GM18508 (cell line): ENCODE measurements around the gene POMT2.

Source experiments
- ATAC-seq: cut with Tn5 transposase; IDR thresholded peaks from one replicate; pipeline ENCODE4 v1.9.1; 2021; ENCODE audit warnings: moderate number of reproducible peaks; ENCODE audit not compliant: insufficient read depth, unreplicated experiment

POMT2 gene

GRCh38 chr14:77271113-77271710, 49.5 kb downstream of the POMT2 start, which contains the start of gene NGB:
Gene NGB, minus strand, starts transcription at chr14:77271206. Its CDS starts 269 bp downstream, at chr14:77270937.
- no peak for ATAC-seq

DNA sequence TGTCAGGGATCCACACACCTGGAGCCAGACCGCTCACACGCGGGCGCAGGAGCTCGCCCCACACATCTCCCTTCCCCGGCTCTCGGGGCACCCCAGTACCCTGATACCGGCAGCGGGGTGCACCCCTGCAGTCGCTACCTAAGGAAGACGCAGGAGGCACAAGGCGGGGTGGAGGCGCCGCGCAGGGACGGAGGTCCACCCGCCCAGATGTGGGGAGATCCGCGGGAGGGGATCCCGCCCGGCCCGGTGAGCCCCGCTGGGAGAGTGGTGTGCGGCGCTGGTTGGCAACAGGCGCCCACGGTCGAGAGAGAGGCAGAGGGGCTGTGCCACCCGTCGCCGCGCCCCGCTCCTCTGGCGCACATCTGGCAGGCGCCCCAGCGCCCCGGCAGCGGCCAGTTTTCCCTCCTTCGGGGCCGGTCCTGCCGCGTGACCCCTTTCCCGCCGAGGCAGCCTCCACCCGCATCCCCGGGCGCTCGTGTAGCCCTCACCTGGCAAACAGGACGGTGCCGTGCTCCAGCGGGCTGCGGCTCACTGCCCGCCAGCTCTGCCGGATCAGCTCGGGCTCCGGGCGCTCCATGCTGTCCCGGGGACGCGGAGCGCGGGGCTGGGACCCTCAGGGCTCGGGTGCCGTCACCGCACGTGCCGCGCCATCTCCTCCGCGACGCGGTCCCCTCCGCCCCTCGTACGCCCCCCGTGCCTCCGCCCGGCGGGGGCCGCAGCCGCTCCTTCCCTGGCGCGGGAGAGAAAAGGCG, 50.1 kb downstream of the POMT2 start:
- ATAC-seq: no peak

DNA sequence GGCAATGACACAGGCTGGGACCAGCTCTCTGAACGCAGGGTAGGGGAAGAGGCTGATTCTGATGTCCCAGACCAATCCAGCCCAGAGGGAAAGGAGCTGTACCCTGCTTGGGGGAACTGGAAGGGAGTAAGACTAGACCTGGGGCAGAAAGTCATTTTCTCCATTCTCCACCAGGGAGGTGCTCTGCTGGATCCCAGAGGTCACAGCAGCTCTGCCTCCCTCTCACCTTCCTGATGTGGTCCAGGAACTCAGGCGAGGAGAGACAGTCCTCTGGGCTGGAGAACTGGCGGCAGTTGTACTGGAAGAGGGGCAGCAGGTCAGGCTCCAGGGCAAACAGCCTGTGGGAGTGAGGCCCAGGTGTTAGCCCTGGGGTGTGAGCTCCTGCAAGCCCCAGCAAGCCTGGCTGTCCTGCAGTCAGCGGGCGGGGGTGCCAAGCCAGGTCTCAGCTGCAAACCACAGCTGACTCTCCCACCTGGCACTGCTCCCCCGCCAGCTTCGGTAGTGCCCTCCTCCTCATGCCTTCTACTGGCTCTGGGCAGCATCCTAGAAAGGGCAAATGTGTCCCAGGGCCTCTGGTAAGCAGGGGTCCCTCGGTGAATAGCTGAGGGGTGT, 51.6 kb downstream of the POMT2 start:
- ATAC-seq: no peak

DNA sequence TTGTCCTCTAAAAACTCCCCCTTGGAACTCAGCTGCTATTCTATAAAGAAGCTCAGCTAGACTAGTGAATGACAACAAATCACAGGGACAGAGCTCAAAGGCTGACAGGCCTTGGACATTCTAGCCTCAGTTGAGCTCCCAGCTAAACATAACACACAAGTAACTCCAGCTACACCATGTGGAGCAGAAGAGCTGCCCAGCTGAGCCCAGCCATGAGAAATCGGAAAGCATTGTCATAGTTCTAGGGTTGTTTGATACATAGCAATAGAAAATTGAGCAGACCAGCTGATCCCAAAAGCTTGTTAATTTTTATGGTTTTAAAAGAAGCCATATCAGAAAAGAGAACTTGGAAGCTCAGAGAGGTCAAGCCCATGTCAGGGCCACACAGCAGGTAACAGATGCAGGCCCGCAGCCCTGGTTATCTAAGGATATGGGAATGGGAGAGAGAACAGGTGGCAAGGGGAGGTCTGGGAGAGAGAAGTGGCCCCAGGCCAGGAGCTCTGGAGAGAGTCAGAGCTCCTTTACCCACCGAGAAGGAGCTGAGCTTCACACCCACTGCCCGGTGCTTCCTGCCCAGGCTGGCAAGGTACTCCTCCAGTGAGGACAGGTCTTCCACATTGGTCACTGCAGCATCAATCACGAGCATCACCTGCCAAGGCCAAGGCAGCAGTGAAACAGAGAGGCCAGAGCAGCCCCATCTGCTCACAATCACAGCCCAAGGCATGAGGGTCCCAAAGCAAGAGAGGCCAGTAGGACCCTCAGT, 52.6 kb downstream of the POMT2 start:
- no peak for ATAC-seq

DNA sequence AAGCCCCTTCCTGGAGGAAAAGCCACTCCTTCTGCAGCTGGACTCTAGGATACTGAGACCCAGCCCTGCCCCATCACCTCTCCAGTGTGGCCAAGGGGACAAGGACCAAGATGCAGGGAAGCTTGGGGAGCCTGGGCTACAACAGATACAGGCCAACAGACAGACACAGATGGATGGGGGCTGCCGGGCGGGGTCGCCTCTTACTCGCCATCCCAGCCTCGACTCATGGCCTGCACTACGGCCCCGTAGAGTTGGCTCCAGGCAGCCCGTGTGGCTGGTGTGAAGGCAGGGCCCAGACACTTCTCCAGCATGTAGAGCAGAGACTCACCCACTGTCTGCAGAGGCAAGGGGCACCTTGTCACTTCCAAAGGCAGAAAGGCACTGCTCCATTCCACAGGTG, 54.3 kb downstream of the POMT2 start:
- ATAC-seq: no peak

DNA sequence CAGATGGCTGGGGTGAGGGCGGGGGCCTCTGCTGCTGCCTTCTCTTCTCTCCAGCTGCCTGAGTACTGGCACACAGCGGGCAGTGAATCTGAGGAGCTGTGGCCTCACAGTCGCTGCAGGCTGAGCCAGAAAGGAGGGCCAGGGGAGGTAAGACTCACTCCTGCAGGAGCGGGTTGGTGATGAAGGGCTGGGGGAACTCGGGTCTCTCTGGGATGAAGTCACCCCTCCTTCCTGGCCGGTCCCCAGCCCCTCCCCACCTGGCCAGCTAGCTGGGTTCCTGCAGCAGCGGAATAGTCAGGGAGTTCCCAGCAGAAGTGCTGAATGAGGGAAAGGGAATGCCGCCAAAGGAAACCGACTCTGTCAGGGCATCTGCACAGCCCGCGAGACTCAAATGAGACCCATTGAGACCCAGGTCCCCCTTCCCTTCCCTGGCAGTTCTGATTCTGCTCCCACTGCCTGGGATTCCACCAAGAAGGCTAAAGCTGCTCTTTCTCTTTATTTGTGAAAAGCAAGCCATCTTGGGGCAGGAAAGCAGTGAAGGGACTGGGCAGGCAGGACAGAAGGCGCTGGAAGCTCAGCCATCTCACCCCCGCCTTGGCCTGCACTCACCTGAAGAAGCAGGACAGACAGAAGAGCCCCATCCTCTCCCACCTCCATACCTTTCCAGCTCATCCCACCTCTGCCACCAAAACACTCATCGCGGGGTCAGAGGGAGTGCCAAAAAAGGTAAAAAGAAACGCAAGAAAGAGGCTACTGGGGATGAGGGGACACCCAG, 54.9 kb downstream of the POMT2 start:
- ATAC-seq: no peak

GRCh38 chr14:77265187-77265515, 55.5 kb downstream of the POMT2 start:
- no peak for ATAC-seq

DNA sequence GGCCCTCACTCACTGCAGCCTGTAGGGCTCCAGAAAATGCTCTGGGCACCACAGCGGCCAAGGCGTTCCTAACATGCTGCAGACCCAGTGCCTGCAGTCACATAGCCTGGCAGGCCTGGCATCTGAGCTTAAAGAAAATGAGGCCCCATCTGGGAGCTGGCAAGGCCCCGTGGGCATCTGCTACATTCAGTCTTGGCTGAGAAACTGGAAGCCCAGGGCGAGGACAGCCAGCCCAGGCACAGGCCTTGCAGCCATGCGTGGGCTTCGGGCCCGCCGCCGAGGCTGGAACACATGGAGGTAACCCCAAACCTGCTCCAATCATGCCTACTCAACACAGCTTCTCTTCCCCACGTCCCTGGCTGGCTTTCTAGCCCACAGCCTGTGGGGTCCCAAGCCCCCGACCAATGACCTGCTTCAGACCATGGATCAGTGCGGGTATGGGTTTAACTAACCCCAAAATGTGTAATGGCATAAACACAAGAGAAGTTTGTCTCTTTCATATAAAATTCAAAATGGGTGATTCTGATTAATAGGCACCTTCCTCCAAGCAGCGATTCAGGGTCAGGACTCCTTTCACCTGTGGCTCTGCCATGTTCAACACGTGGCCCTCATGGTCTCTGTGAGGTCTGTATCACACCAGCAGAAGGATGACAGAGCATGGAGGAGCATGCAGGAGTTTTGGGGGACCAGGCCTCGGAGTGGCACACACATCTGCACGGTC, 56.1 kb downstream of the POMT2 start:
- no peak for ATAC-seq

- ATAC-seq: no peak
Measured at GRCh38 chr14:77260631-77261030, 60.1 kb downstream of the POMT2 start.

GRCh38 chr14:77260199-77260598, 60.5 kb downstream of the POMT2 start:
- no peak for ATAC-seq

- no peak for ATAC-seq
Measured at GRCh38 chr14:77259025-77259715, 61.5 kb downstream of the POMT2 start.

GRCh38 chr14:77258566-77258965, 62.1 kb downstream of the POMT2 start:
- ATAC-seq: no peak

DNA sequence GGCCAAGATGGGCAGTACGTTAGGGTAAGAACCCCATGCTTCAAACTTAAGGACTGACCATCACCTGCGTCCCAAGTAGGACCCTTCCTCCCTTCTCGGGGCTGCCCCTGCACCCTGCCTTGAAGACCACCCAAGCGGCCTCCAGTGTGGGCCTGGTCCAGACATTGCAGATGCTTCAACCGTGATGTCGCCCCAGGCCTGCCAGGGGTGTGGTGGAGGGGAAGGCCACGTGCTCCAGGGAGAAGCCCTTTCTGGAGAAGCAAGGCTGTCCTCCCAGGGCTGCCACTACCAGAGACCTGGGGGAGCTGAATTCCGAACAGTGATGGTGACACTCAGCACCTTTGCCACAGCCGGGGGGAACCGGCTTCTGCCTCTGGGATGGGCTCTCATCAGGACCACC, 63.0 kb downstream of the POMT2 start:
- no peak for ATAC-seq

DNA sequence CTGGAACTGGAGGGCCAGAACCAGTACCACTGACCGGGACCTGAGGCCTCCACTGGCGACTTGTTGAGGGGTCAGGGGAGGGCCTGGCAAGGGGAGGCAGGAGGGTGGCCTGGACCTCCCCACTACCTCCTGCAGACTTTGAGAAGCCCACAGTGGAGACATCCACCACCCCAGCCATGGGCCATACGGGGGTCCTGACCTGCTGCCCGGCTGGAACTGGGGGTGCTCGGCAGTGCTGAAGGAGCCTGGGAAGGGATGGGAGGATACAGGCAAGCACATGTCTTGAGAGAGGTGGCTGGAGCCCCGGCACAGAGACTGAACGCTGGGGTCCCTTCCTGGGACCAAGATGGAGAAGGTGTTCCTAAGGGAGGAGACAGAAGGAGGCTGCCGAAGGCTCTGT, 64.0 kb downstream of the POMT2 start:
- no peak for ATAC-seq

- ATAC-seq: no peak
Measured at GRCh38 chr14:77253333-77254190, 67.1 kb downstream of the POMT2 start.

DNA sequence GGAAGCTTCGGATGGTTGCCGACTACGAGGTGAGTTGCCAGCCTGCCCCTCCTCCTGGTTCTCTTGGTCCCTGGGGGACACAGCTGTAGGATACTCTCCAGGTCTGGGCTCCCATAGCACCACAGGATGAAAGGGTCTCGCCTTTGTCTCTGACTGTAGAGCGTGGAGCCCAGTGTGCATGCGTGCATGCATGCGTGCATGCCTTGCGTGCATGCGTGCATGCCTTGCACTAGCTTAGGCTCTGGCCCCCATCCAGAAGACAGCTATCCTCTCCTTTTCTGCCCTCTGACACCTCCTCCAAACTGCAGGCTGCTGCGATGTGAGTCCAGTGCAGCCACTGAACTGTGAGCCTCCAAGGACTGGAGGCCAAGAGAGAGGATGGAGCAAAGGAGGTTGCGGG, 68.8 kb downstream of the POMT2 start:
- ATAC-seq: no peak

- no peak for ATAC-seq
Measured at GRCh38 chr14:77250927-77251326, 69.8 kb downstream of the POMT2 start.

- no peak for ATAC-seq
Measured at GRCh38 chr14:77249286-77249685, 71.4 kb downstream of the POMT2 start.
